Neural crest cell (in vitro differentiated cells): ENCODE data around the gene ERCC6L. TPM values are rescaled to one million over a fixed set of nuclear protein-coding genes. Genes with fewer than 3 reads are reported as not detected.

Experiments
- DNase-seq: peaks from one replicate; pipeline ENCODE4 v3.0.0; 2021; ENCODE audit warnings: low read depth, mixed read lengths, low spot score
- H3K27ac Mint-ChIP-seq: one replicate; pipeline ENCODE4 v1.8.0; 2021; ENCODE audit warnings: mild to moderate bottlenecking, mixed read lengths; ENCODE audit not compliant: unreplicated experiment
- H3K27me3 Mint-ChIP-seq: 2 replicates; pipeline ENCODE4 v1.8.0; 2021; ENCODE audit warnings: low read depth, mild to moderate bottlenecking, mixed read lengths
- H3K36me3 Mint-ChIP-seq: 2 replicates; pipeline ENCODE4 v1.8.0; 2021; ENCODE audit warnings: low read depth, mild to moderate bottlenecking, mixed read lengths
- H3K4me1 Mint-ChIP-seq: 2 replicates; pipeline ENCODE4 v1.8.0; 2021; ENCODE audit warnings: mixed read lengths
- H3K4me3 Mint-ChIP-seq: one replicate; pipeline ENCODE4 v1.8.0; 2021; ENCODE audit warnings: mild to moderate bottlenecking, mixed read lengths
- H3K9me3 Mint-ChIP-seq: 2 replicates; pipeline ENCODE4 v1.8.0; 2021; ENCODE audit warnings: mixed read lengths
- total RNA-seq: library from RNA; stranded (reverse); gene quantifications from 2 replicates; pipeline ENCODE4 v1.2.1, GENCODE V29; 2021
- TF ChIP-seq, protein P1 (sequence below): fragments of 200-600 bp; sonication (generic); conservative IDR thresholded peaks from 2 replicates; pipeline ENCODE4 v1.5.0; 2021; ENCODE audit warnings: antibody characterized with exemption, mild to moderate bottlenecking

Gene ERCC6L
- total RNA-seq, 1 donor from 2014 or later = 14.2 TPM

DNA sequence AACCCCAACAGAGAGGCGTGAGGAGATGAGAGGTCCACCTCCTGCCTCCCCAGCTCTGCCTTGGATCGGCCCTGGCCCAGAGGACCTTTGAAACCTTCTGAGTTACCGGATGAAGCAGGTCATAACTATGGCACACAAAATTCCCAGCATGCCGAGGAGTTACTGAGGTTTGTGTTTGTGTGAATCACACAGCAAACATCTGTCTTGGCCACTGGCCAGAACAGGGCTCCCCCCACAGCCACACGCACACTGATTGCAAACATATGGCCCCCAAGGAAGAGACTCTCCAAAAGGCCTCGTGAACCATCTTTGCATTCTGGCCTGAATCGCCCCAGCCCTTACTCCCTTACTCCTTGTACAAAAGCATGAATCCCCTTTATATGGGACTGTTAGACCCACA lies 19.3 kb upstream of the ERCC6L start:
- Mint-ChIP-seq H3K9me3 (peaks cover 3% of the 10 kb centered on the region), H3K36me3 (no peaks in the 10 kb centered on the region), H3K4me3 (no peak overlapping the region), H3K4me1 (peaks cover 14% of the 10 kb centered on the region), H3K27me3 (peaks cover 15% of the 10 kb centered on the region), H3K27ac (no peak overlapping the region)
- DNase-seq = no peak
- TF ChIP-seq, protein P1, sequence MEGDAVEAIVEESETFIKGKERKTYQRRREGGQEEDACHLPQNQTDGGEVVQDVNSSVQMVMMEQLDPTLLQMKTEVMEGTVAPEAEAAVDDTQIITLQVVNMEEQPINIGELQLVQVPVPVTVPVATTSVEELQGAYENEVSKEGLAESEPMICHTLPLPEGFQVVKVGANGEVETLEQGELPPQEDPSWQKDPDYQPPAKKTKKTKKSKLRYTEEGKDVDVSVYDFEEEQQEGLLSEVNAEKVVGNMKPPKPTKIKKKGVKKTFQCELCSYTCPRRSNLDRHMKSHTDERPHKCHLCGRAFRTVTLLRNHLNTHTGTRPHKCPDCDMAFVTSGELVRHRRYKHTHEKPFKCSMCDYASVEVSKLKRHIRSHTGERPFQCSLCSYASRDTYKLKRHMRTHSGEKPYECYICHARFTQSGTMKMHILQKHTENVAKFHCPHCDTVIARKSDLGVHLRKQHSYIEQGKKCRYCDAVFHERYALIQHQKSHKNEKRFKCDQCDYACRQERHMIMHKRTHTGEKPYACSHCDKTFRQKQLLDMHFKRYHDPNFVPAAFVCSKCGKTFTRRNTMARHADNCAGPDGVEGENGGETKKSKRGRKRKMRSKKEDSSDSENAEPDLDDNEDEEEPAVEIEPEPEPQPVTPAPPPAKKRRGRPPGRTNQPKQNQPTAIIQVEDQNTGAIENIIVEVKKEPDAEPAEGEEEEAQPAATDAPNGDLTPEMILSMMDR = no peak

DNA sequence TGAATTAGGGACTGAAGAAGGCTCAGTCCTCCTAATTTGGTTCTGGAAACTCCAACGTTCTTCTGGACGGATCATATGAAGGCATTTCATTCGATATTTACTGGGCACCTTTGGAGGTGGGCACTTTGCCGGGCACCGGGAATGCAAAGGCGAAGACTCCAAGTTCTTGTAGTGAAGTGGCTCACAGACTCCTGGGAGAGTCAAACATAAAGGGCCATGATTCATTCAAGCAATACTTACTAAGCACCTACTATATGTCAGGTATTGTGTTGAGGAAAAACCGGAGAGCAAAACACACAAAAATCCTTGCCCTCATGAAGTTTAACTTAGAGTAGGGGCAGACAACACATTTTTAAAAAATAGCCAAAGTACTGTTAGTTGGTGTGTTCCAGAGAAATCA lies 17.0 kb upstream of the ERCC6L start:
- Mint-ChIP-seq H3K27me3 (peaks cover 17% of the 10 kb centered on the region), H3K4me1 (peaks cover 14% of the 10 kb centered on the region), H3K36me3 (peaks cover 3% of the 10 kb centered on the region), H3K27ac (no peak overlapping the region), H3K4me3 (no peak overlapping the region), H3K9me3 (peaks cover 3% of the 10 kb centered on the region)
- no peak for DNase-seq
- TF ChIP-seq, protein P1 = no peak

DNA sequence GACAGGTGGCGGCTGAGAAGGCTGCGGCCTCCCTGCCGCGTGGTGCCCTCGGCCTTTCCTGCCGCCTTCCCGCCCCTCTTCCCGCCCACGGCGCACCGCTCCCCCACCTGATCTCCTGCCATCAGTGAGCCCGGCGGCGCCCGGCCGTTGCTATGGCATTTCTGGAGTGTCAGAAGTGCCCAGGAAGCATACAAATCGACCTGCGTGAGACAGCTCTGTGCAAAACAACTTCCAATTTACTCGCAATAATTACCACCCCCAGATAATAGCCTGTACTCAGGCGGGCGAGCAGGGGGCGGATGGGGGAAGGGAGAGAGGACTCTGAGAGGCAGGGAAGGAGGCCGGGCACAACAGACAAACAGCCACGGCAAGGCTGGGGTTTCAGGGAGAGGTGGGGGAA lies 16.6 kb upstream of the ERCC6L start:
- H3K27ac Mint-ChIP-seq = no peak overlapping the region
- TF ChIP-seq, protein P1 = no peak
- no peak for DNase-seq

DNA sequence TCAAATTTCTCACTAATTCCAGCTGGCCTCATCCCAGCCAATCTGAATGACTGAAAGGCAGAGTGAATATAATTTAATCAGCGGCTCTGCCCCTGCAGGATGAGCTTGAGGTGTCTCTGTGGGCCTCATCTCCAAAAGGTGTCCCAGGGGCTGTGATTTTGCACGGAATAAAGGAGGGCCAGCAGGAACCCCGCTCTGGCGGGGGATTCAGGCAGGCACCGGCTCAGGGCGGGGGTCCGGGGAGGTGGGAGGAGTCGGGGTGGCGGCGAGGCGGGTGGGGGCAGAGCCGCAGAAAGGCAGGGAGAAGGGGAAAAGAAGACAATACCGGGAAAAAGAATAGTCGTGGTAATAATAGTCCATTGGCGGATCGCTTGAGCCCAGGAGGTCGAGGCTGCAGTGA lies 16.0 kb upstream of the ERCC6L start:
- Mint-ChIP-seq H3K4me1 (peaks cover 14% of the 10 kb centered on the region), H3K36me3 (peaks cover 3% of the 10 kb centered on the region), H3K4me3 (no peak overlapping the region), H3K27ac (no peak overlapping the region), H3K9me3 (peaks cover 3% of the 10 kb centered on the region), H3K27me3 (peaks cover 17% of the 10 kb centered on the region)
- TF ChIP-seq, protein P1 = no peak
- DNase-seq = no peak

More for the DNA sequence above, 16.6 kb upstream of the ERCC6L start:
- peaks cover 3% of the 10 kb centered on the region for H3K9me3 Mint-ChIP-seq
- H3K4me3 Mint-ChIP-seq = no peak overlapping the region
- H3K4me1 Mint-ChIP-seq = peaks cover 14% of the 10 kb centered on the region
- H3K27me3 Mint-ChIP-seq = peaks cover 17% of the 10 kb centered on the region
- H3K36me3 Mint-ChIP-seq = peaks cover 3% of the 10 kb centered on the region

DNA sequence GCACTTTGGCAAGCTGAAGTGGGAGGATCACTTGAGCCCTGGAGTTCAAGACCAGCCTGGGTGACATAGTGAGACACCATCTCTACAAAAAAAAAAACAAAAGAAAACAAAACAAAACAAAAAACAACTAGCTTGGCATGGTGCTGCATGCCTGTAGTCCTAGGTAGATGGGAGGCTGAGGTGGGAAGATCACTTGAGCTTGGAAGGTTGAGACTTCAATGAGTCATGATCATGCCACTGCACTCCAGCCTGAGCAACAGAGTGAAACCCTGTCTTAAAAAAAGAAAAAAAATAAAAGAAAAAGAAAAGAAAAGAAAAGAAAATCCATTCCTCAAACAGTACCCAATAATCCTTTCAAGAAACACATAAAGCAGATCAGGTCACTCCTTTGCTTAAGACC lies 14.9 kb upstream of the ERCC6L start:
- DNase-seq = no peak
- peaks cover 3% of the 10 kb centered on the region for H3K36me3 Mint-ChIP-seq
- peaks cover 14% of the 10 kb centered on the region for H3K4me1 Mint-ChIP-seq
- TF ChIP-seq, protein P1 = no peak
- no peak overlapping the region for H3K4me3 Mint-ChIP-seq
- H3K9me3 Mint-ChIP-seq = peaks cover 3% of the 10 kb centered on the region
- H3K27ac Mint-ChIP-seq = no peak overlapping the region
- H3K27me3 Mint-ChIP-seq = peaks cover 17% of the 10 kb centered on the region
